ENCODE measurements around the gene SYT14.
"Not testable (repeated sequence)": the region's sequence is repeated elsewhere in the genome, so short reads cannot be mapped to it uniquely, and the experiment has no call there.

The SYT14 gene

DNA sequence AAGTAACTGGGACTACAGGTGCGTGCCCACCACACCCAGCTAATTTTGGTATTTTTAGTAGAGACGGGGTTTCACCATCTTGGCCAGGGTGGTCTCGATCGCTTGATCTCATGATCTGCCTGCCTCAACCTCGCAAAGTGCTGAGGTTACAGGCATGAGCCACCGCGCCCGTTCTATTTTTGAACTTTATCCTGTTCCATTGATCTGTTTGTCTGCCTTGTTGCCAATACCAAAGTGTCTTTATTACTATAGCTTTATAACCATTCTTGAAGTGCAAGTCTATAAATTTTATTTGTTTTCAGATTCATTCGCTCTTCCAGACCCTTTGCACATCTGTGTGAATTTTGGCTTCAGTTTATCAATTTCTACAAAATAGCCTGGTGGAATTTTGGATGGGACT lies 28.0 kb downstream of the SYT14 start:
- Histone ChIP-seq H3K79me2 (ENCODE audit: insufficient read depth, low read length) (no peaks in the 10 kb centered on the region), H3F3A (ENCODE audit: insufficient read depth) (no peaks in the 10 kb centered on the region), H3K9ac (ENCODE audit: low read length) (no peak overlapping the region), H3K4me2 (ENCODE audit: low read depth, low read length, poor library complexity, severe bottlenecking) (no peak overlapping the region), H3K9me2 (replicated peaks; ENCODE audit: insufficient read depth, low read length) (no peaks in the 10 kb centered on the region), H3K4me3 (ENCODE audit: insufficient read depth, low read length, poor library complexity, severe bottlenecking) (no peak overlapping the region), H3K27ac (ENCODE audit: low read depth, low read length) (no peak overlapping the region), H3K9me3 (ENCODE audit: insufficient read depth, low read length) (no peaks in the 10 kb centered on the region), H4K20me1 (ENCODE audit: low read depth, low read length) (0 out of 2 replicates have a peak, but pooled peaks cover 2% of the 10 kb centered on the region), H3K27me3 (ENCODE audit: low read length) (no peaks in the 10 kb centered on the region), H3K36me3 (ENCODE audit: low read length) (no peaks in the 10 kb centered on the region), H2AFZ (ENCODE audit: low read depth, low read length, severe bottlenecking) (no peak overlapping the region)
- TF ChIP-seq, protein P1, sequence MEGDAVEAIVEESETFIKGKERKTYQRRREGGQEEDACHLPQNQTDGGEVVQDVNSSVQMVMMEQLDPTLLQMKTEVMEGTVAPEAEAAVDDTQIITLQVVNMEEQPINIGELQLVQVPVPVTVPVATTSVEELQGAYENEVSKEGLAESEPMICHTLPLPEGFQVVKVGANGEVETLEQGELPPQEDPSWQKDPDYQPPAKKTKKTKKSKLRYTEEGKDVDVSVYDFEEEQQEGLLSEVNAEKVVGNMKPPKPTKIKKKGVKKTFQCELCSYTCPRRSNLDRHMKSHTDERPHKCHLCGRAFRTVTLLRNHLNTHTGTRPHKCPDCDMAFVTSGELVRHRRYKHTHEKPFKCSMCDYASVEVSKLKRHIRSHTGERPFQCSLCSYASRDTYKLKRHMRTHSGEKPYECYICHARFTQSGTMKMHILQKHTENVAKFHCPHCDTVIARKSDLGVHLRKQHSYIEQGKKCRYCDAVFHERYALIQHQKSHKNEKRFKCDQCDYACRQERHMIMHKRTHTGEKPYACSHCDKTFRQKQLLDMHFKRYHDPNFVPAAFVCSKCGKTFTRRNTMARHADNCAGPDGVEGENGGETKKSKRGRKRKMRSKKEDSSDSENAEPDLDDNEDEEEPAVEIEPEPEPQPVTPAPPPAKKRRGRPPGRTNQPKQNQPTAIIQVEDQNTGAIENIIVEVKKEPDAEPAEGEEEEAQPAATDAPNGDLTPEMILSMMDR (IDR thresholded peaks at IDR 0.05; ENCODE audit: insufficient read depth, low read length, poor library complexity, severe bottlenecking), result no peak
- no peak for TF ChIP-seq EZH2phosphoT487 (conservative IDR thresholded peaks at IDR 0.05; ENCODE audit: low read length)

- H3K36me3 ChIP-seq (ENCODE audit: low read length); H3K27me3 ChIP-seq (ENCODE audit: low read length); H3K9me3 ChIP-seq (ENCODE audit: insufficient read depth, low read length); H3K9me2 ChIP-seq (replicated peaks; ENCODE audit: insufficient read depth, low read length); H3F3A ChIP-seq (ENCODE audit: insufficient read depth); H2AFZ ChIP-seq (ENCODE audit: low read depth, low read length, severe bottlenecking); H3K79me2 ChIP-seq (ENCODE audit: insufficient read depth, low read length); H3K9ac ChIP-seq (ENCODE audit: low read length); H3K4me2 ChIP-seq (ENCODE audit: low read depth, low read length, poor library complexity, severe bottlenecking); H4K20me1 ChIP-seq (ENCODE audit: low read depth, low read length); H3K4me3 ChIP-seq (ENCODE audit: insufficient read depth, low read length, poor library complexity, severe bottlenecking); H3K27ac ChIP-seq (ENCODE audit: low read depth, low read length): not testable (repeated sequence)
Observed at GRCh38 chr1:209978721-209979120, 40.7 kb downstream of the SYT14 start.

GRCh38 chr1:209983953-209984352 lies 45.9 kb downstream of the SYT14 start:
- Histone ChIP-seq H3K4me2 (ENCODE audit: low read depth, low read length, poor library complexity, severe bottlenecking) (no peak overlapping the region), H3K9me3 (ENCODE audit: insufficient read depth, low read length) (no peaks in the 10 kb centered on the region), H4K20me1 (ENCODE audit: low read depth, low read length) (no peaks in the 10 kb centered on the region), H3K79me2 (ENCODE audit: insufficient read depth, low read length) (no peaks in the 10 kb centered on the region), H3K4me3 (ENCODE audit: insufficient read depth, low read length, poor library complexity, severe bottlenecking) (no peak overlapping the region), H3F3A (ENCODE audit: insufficient read depth) (no peaks in the 10 kb centered on the region), H2AFZ (ENCODE audit: low read depth, low read length, severe bottlenecking) (no peak overlapping the region), H3K36me3 (ENCODE audit: low read length) (no peaks in the 10 kb centered on the region), H3K27me3 (ENCODE audit: low read length) (no peaks in the 10 kb centered on the region), H3K27ac (ENCODE audit: low read depth, low read length) (no peak overlapping the region), H3K9ac (ENCODE audit: low read length) (no peak overlapping the region), H3K9me2 (replicated peaks; ENCODE audit: insufficient read depth, low read length) (no peaks in the 10 kb centered on the region)
- no peak for TF ChIP-seq EZH2phosphoT487 (conservative IDR thresholded peaks at IDR 0.05; ENCODE audit: low read length)
- TF ChIP-seq, protein P1 (IDR thresholded peaks at IDR 0.05; ENCODE audit: insufficient read depth, low read length, poor library complexity, severe bottlenecking), result no peak

DNA sequence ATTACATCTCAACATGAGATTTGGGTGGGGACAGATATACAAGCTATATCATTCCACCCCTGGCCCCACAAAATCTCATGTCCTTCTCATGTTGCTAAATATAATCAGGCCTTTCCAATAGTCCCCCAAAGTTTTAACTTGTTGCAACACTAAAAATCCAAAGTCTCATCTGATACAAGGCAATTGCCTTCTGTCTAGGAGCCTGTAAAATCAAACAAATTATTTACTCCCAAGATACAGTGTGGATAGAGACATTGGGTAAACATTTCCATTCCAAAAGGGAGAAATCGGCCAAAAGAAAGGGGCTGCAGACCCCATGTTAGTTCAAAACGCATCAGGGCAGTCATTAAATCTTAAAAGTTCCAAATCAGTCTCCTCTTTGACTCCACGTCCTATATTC lies 47.0 kb downstream of the SYT14 start:
- Histone ChIP-seq H3K4me2 (ENCODE audit: low read depth, low read length, poor library complexity, severe bottlenecking) (no peak overlapping the region), H2AFZ (ENCODE audit: low read depth, low read length, severe bottlenecking) (no peak overlapping the region), H3K27me3 (ENCODE audit: low read length) (no peaks in the 10 kb centered on the region), H3K9me3 (ENCODE audit: insufficient read depth, low read length) (no peaks in the 10 kb centered on the region), H3K27ac (ENCODE audit: low read depth, low read length) (no peak overlapping the region), H3K9ac (ENCODE audit: low read length) (no peak overlapping the region), H3F3A (ENCODE audit: insufficient read depth) (no peaks in the 10 kb centered on the region), H3K4me3 (ENCODE audit: insufficient read depth, low read length, poor library complexity, severe bottlenecking) (no peak overlapping the region), H4K20me1 (ENCODE audit: low read depth, low read length) (no peaks in the 10 kb centered on the region), H3K36me3 (ENCODE audit: low read length) (no peaks in the 10 kb centered on the region), H3K79me2 (ENCODE audit: insufficient read depth, low read length) (no peaks in the 10 kb centered on the region), H3K9me2 (replicated peaks; ENCODE audit: insufficient read depth, low read length) (no peaks in the 10 kb centered on the region)
- TF ChIP-seq, protein P1 (IDR thresholded peaks at IDR 0.05; ENCODE audit: insufficient read depth, low read length, poor library complexity, severe bottlenecking), result no peak
- no peak for TF ChIP-seq EZH2phosphoT487 (conservative IDR thresholded peaks at IDR 0.05; ENCODE audit: low read length)
